Smooth muscle cell (in vitro differentiated cells): Measurements from ENCODE around the gene MAK. TPM values are rescaled to one million over a fixed set of nuclear protein-coding genes. Genes with fewer than 3 reads are reported as not detected.

Source experiments
- DNase-seq: peaks from one replicate; lab custom pipeline; 2025; ENCODE audit not compliant: unreplicated experiment; lab: John Stamatoyannopoulos, UW
- H2AFZ ChIP-seq: fragments of 200-600 bp; sonication (generic); 2 replicates; pipeline ENCODE4 v1.6.0; 2016; ENCODE audit warnings: antibody characterized with exemption, low read depth, mild to moderate bottlenecking
- H3F3A ChIP-seq: fragments of 200-600 bp; sonication (generic); 2 replicates; pipeline ENCODE4 v1.6.0; 2017; ENCODE audit warnings: antibody characterized with exemption, low read depth
- H3K27ac ChIP-seq: fragments of 200-600 bp; sonication (generic); 2 replicates; pipeline ENCODE4 v1.5.1; 2016; ENCODE audit warnings: low read depth, mild to moderate bottlenecking
- H3K27me3 ChIP-seq: fragments of 200-600 bp; sonication (generic); 2 replicates; pipeline ENCODE4 v1.6.1; 2016; ENCODE audit warnings: low read depth, mild to moderate bottlenecking
- H3K36me3 ChIP-seq: fragments of 200-600 bp; sonication (generic); 2 replicates; pipeline ENCODE4 v1.5.1; 2016; ENCODE audit warnings: low read depth
- H3K4me1 ChIP-seq: fragments of 200-600 bp; sonication (generic); 2 replicates; pipeline ENCODE4 v1.5.1; 2016; ENCODE audit warnings: low read depth
- H3K4me2 ChIP-seq: fragments of 200-600 bp; sonication (generic); 2 replicates; pipeline ENCODE4 v1.6.0; 2016; ENCODE audit warnings: mild to moderate bottlenecking
- H3K4me3 ChIP-seq: fragments of 200-600 bp; sonication (generic); 2 replicates; pipeline ENCODE4 v1.5.1; 2016; ENCODE audit warnings: mild to moderate bottlenecking
- H3K79me2 ChIP-seq: fragments of 200-600 bp; sonication (generic); 2 replicates; pipeline ENCODE4 v1.6.0; 2016; ENCODE audit warnings: low read depth, mild to moderate bottlenecking
- H3K9ac ChIP-seq: fragments of 200-600 bp; sonication (generic); 2 replicates; pipeline ENCODE4 v1.6.0; 2016; ENCODE audit warnings: low read depth
- H3K9me3 ChIP-seq: fragments of 200-600 bp; sonication (generic); replicated peaks from 2 replicates; pipeline ENCODE4 v1.5.1; 2016; ENCODE audit warnings: low read depth
- H4K20me1 ChIP-seq: fragments of 200-600 bp; sonication (generic); 2 replicates; pipeline ENCODE4 v1.6.0; 2016; ENCODE audit warnings: low read depth
- CTCF ChIP-seq: fragments of 200-600 bp; sonication (generic); IDR thresholded peaks from 2 replicates; pipeline ENCODE4 v1.5.1; 2017; ENCODE audit warnings: borderline replicate concordance, mild to moderate bottlenecking, antibody characterized with exemption; ENCODE audit not compliant: insufficient read depth, poor library complexity, severe bottlenecking
- WGBS: methylation state at CpG from one replicate; pipeline ENCODE4 v1.1.7; 2016; ENCODE audit warnings: low lambda C conversion rate; 5-methylcytosine and 5-hydroxymethylcytosine counted together
- polyA plus RNA-seq: library from polyadenylated mRNA; unstranded; fragments of >200 nt; fragmentation: Nextera tagmentation; extraction: Ambion mirVana; gene quantifications from 2 replicates; pipeline ENCODE4 v1.2.1, GENCODE V29; 2016
- small RNA-seq: library from RNA; depleted of rRNA; stranded (forward); fragments of <200 nt; gene quantifications from one replicate; pipeline ENCODE3, GENCODE V24; 2014
- total RNA-seq: library from RNA; depleted of rRNA; stranded (reverse); fragments of >200 nt; gene quantifications from 2 replicates; pipeline ENCODE4 v1.2.3, GENCODE V29; 2014

Gene MAK
- total and polyA plus RNA-seq, 2 experiments from 2014 or later = 0.07 TPM; not detected in 1

- Histone ChIP-seq H4K20me1 (no peaks in the 10 kb centered on the region), H3K4me1 (peaks cover 28% of the 10 kb centered on the region), H3K4me2 (no peak overlapping the region), H3K9me3 (no peaks in the 10 kb centered on the region), H3K9ac (no peak overlapping the region), H3K27me3 (no peaks in the 10 kb centered on the region), H3K27ac (no peak overlapping the region), H3K36me3 (no peaks in the 10 kb centered on the region), H3F3A (peaks cover 13% of the 10 kb centered on the region), H3K4me3 (no peak overlapping the region), H3K79me2 (peaks cover 12% of the 10 kb centered on the region), H2AFZ (no peak overlapping the region)
- WGBS = 98% methylated on average over 5 of the region's 21 CpGs
- TF ChIP-seq CTCF = no peak
- no peak for DNase-seq
These were observed 118.4 kb downstream of the MAK start for GRCh38 chr6:10719964-10720264.

GRCh38 chr6:10719296-10719963 is 118.9 kb downstream of the MAK start:
- no peak for TF ChIP-seq CTCF
- Histone ChIP-seq H2AFZ (peak overlapping the region; percentile 31), H3K4me1 (peaks cover 24% of the 10 kb centered on the region), H4K20me1 (no peaks in the 10 kb centered on the region), H3K9ac (peak overlapping the region; percentile 73), H3K79me2 (peaks cover 10% of the 10 kb centered on the region), H3F3A (peaks cover 13% of the 10 kb centered on the region), H3K4me3 (no peak overlapping the region), H3K27ac (peak overlapping the region; percentile 88), H3K9me3 (no peaks in the 10 kb centered on the region), H3K27me3 (no peaks in the 10 kb centered on the region), H3K4me2 (no peak overlapping the region), H3K36me3 (no peaks in the 10 kb centered on the region)
- 83% methylated on average over 8 of the region's 8 CpGs for WGBS
- no peak for DNase-seq

- H3K36me3 ChIP-seq = peaks cover 4% of the 10 kb centered on the region
- no peak overlapping the region for H3K9ac ChIP-seq
- 92% methylated on average over 8 of the region's 8 CpGs for WGBS
- DNase-seq = no peak
- no peak overlapping the region for H3K4me2 ChIP-seq
- H3F3A ChIP-seq = peaks cover 6% of the 10 kb centered on the region
- no peaks in the 10 kb centered on the region for H4K20me1 ChIP-seq
- no peak overlapping the region for H3K27ac ChIP-seq
- TF ChIP-seq CTCF = no peak
- peaks cover 6% of the 10 kb centered on the region for H3K4me1 ChIP-seq
- no peaks in the 10 kb centered on the region for H3K27me3 ChIP-seq
- H3K4me3 ChIP-seq = no peak overlapping the region
- H3K9me3 ChIP-seq = no peaks in the 10 kb centered on the region
- H2AFZ ChIP-seq = no peak overlapping the region
- no peaks in the 10 kb centered on the region for H3K79me2 ChIP-seq
These were observed 124.4 kb downstream of the MAK start for GRCh38 chr6:10713962-10714361.

Small RNA genes lying within 50 kb of the gene (small RNA-seq; reads per million reads assigned to genes)
- gene RNA5SP203 = not detected

Other genes starting within 250 kb of the MAK start
- 2.4 and 6.5 TPM in 2 replicates for gene C6orf52, start 143.9 kb downstream of the MAK start, total RNA-seq
- gene C6orf52, start 143.9 kb downstream of the MAK start, polyA plus RNA-seq = 7.7 and 9.5 TPM in 2 replicates
- gene PAK1IP1, start 143.6 kb downstream of the MAK start, total RNA-seq = 20.9 and 23.8 TPM in 2 replicates
- 19.4 and 22.0 TPM in 2 replicates for gene PAK1IP1, start 143.6 kb downstream of the MAK start, polyA plus RNA-seq
- gene TMEM14C, start 115.5 kb downstream of the MAK start, total RNA-seq = 178 and 180 TPM in 2 replicates
- gene TMEM14C, start 115.5 kb downstream of the MAK start, polyA plus RNA-seq = 180 and 182 TPM in 2 replicates
- 63.7 and 72.2 TPM in 2 replicates for gene TMEM14B, start 90.7 kb downstream of the MAK start, total RNA-seq
- 95.4 and 104 TPM in 2 replicates for gene TMEM14B, start 90.7 kb downstream of the MAK start, polyA plus RNA-seq
- not detected in 2 replicates for gene GCM2, start 43.5 kb upstream of the MAK start, total RNA-seq
- 0.13 TPM in 1 of 2 replicates, not detected in the other for gene GCM2, start 43.5 kb upstream of the MAK start, polyA plus RNA-seq
- gene SYCP2L, start 48.5 kb upstream of the MAK start, total RNA-seq = 2.8 and 6.4 TPM in 2 replicates
- gene SYCP2L, start 48.5 kb upstream of the MAK start, polyA plus RNA-seq = 0.74 and 0.86 TPM in 2 replicates
- gene ELOVL2, start 205.8 kb upstream of the MAK start, total RNA-seq = 28.9 and 31.4 TPM in 2 replicates
- gene ELOVL2, start 205.8 kb upstream of the MAK start, polyA plus RNA-seq = 13.4 and 15.9 TPM in 2 replicates